Measurements from ENCODE around the gene LONP2. TPM values are rescaled to one million over a fixed set of nuclear protein-coding genes. Genes with fewer than 3 reads are reported as not detected.

The LONP2 gene
- total and polyA plus RNA-seq, 10 of the 15 experiments (the other 5 are each of a cell fraction or from before 2014, with no cell fraction given), result 8.3 to 48.0 (median 34.8) TPM

DNA sequence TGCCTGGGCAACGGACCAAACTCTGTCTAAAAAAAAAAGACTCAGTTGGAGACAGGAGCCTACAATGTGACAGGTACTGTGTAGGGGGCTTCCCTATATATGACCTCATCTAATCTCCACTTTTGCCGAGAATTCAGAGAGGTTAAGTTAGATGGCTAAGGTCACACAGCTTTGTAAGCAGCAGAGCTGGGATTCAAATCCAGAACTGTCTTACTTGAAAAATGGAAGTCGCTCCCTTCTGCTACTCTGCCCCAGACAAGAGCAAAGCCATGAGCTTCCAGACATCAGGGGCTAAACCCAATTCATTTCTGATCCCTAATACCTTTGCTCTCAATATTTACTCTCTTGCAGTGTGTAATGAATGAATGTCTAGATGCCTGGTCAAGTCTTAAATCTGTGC lies 46.8 kb upstream of the LONP2 start:
- H3K27me3 ChIP-seq (replicated peaks in 1 of 2; ENCODE audit: control insufficient read depth in 2 of 2, insufficient read depth in 2 of 2, low read length in 1 of 2), result no peaks in the 10 kb centered on the region
- H3K79me2 ChIP-seq (ENCODE audit: control insufficient read depth, insufficient read depth, low read length), result no peaks in the 10 kb centered on the region
- H2AFZ ChIP-seq (ENCODE audit: control insufficient read depth, low read depth, low read length), result no peak overlapping the region
- no peaks in the 10 kb centered on the region for H3K9me3 ChIP-seq (replicated peaks; ENCODE audit: control insufficient read depth, insufficient read depth, low read length)
- no peaks in the 10 kb centered on the region for H3K4me1 ChIP-seq (ENCODE audit: control insufficient read depth, insufficient read depth, low read length)
- no peak overlapping the region for H3K27ac ChIP-seq (ENCODE audit: control insufficient read depth, insufficient read depth)
- intact Hi-C loops (cut with micrococcal nuclease; ENCODE audit: unreplicated experiment), result no loop called here
- SMC1A ChIA-PET (ENCODE audit: uncharacterized antibody, unreplicated experiment), result interaction anchor here (0.7 kb wide), 1 partner anchor 14 kb away, joined by 3 read pairs; no protein-coding TSS in a partner anchor
- in situ Hi-C loops (cut with MboI), result no loop called here
- WGBS (ENCODE audit: insufficient coverage, insufficient replicate concordance, low lambda C conversion rate, missing lambda C conversion rate), result 44% methylated on average over 3 of the region's 3 CpGs
- H3K4me2 ChIP-seq (ENCODE audit: control insufficient read depth, insufficient read depth), result no peak overlapping the region
- no peak for ATAC-seq
- RAD21 ChIA-PET (ENCODE audit: unreplicated experiment), result no interaction called here
- no peaks in the 10 kb centered on the region for H3K36me3 ChIP-seq (ENCODE audit: control insufficient read depth in 2 of 2, insufficient read depth in 2 of 2, low read length in 1 of 2)
- H3K4me3 ChIP-seq, result no peak overlapping the region
- FAIRE-seq, result no peak
- no peak for DNase-seq (ENCODE audit: low read depth, low spot score)
- POLR2A ChIA-PET, result no interaction called here
- TF ChIP-seq SPI1 (IDR thresholded peaks at IDR 0.05; ENCODE audit: borderline replicate concordance, insufficient read depth, low read depth, low read length) (no peak), RAD51 (IDR thresholded peaks at IDR 0.05) (no peak), HDGF (IDR thresholded peaks at IDR 0.05) (no peak), NFYB (IDR thresholded peaks at IDR 0.05; ENCODE audit: insufficient read depth, low read depth, low read length) (no peak), IKZF1 (conservative IDR thresholded peaks at IDR 0.05) (no peak), ETV6 (conservative IDR thresholded peaks at IDR 0.05 in 1 of 2, IDR thresholded peaks at IDR 0.05 in 1 of 2; ENCODE audit: borderline replicate concordance in 1 of 2, low read depth in 1 of 2) (no peak), ZBED1 (IDR thresholded peaks at IDR 0.05; ENCODE audit: borderline replicate concordance) (no peak), RAD21 (IDR thresholded peaks at IDR 0.05; ENCODE audit: insufficient read depth, low read depth, low read length) (no peak), EZH2 (IDR thresholded peaks at IDR 0.05; ENCODE audit: borderline replicate concordance, control insufficient read depth, low read depth, low read length) (no peak), ESRRA (IDR thresholded peaks at IDR 0.05; ENCODE audit: low read length) (no peak), MTA3 (IDR thresholded peaks at IDR 0.05; ENCODE audit: borderline replicate concordance, low read length) (no peak), TAF1 (IDR thresholded peaks at IDR 0.05; ENCODE audit: borderline replicate concordance, low read depth, low read length) (no peak), SREBF2 (IDR thresholded peaks at IDR 0.05; ENCODE audit: low read length) (no peak)
- BruUV-seq (replicated peaks), result no TSS peak
- H3K9ac ChIP-seq (ENCODE audit: control insufficient read depth, insufficient read depth, low read length), result no peak overlapping the region
- CTCF ChIA-PET, result no interaction called here
- H4K20me1 ChIP-seq (ENCODE audit: control insufficient read depth, insufficient read depth), result no peaks in the 10 kb centered on the region
